H9 (cell line): ENCODE data around the gene DLG2. TPM values are rescaled to one million over a fixed set of nuclear protein-coding genes. Genes with fewer than 3 reads are reported as not detected.

Experiments
- DNase-seq: peaks from one replicate; pipeline ENCODE4 v3.0.0-alpha.2; 2017
- H2AFZ ChIP-seq: one replicate; pipeline ENCODE4 v1.6.1; 2013; ENCODE audit warnings: mild to moderate bottlenecking, low read length, control low read depth, moderate library complexity
- H2AK5ac ChIP-seq: 2 replicates; pipeline ENCODE4 v1.6.1; 2013; ENCODE audit warnings: low read length, control low read depth, mixed read lengths; ENCODE audit not compliant: insufficient read length
- H2BK120ac ChIP-seq: one replicate; pipeline ENCODE4 v1.6.1; 2013; ENCODE audit warnings: low read depth, mild to moderate bottlenecking, low read length, control low read depth, inconsistent platforms; ENCODE audit not compliant: poor library complexity, severe bottlenecking
- H2BK12ac ChIP-seq: 2 replicates; pipeline ENCODE4 v1.6.1; 2013; ENCODE audit warnings: low read length, control low read depth, mixed read lengths, low read depth; ENCODE audit not compliant: insufficient read length
- H2BK15ac ChIP-seq: 2 replicates; pipeline ENCODE4 v1.6.1; 2013; ENCODE audit warnings: low read depth, low read length, control low read depth
- H2BK20ac ChIP-seq: one replicate; pipeline ENCODE4 v1.6.1; 2013; ENCODE audit warnings: low read depth, mild to moderate bottlenecking, low read length, control low read depth, inconsistent platforms; ENCODE audit not compliant: poor library complexity, severe bottlenecking
- H2BK5ac ChIP-seq: 2 replicates; pipeline ENCODE4 v1.6.1; 2013; ENCODE audit warnings: low read length, control low read depth, mixed read lengths; ENCODE audit not compliant: insufficient read length
- H3K14ac ChIP-seq: 2 replicates; pipeline ENCODE4 v1.6.1; 2013; ENCODE audit warnings: low read length, control low read depth; ENCODE audit not compliant: insufficient read depth
- H3K18ac ChIP-seq: 2 replicates; pipeline ENCODE4 v1.6.1; 2013; ENCODE audit warnings: low read depth, mild to moderate bottlenecking, mixed read lengths, low read length, control low read depth; ENCODE audit not compliant: insufficient read length
- H3K23ac ChIP-seq: 2 replicates; pipeline ENCODE4 v1.6.1; 2013; ENCODE audit warnings: low read length, control low read depth, mixed read lengths, low read depth; ENCODE audit not compliant: insufficient read length
- H3K23me2 ChIP-seq: 2 replicates; pipeline ENCODE4 v1.6.1; 2013; ENCODE audit warnings: low read depth, mild to moderate bottlenecking, mixed read lengths, low read length, control low read depth; ENCODE audit not compliant: insufficient read length, poor library complexity, severe bottlenecking
- H3K27ac ChIP-seq: 2 replicates; pipeline ENCODE4 v1.5.1; 2013; ENCODE audit warnings: low read length, control low read depth, mixed read lengths, low read depth; ENCODE audit not compliant: insufficient read length
- H3K27me3 ChIP-seq: 2 replicates; pipeline ENCODE4 v1.6.1; 2013; ENCODE audit warnings: low read length, control low read depth, inconsistent platforms; ENCODE audit not compliant: insufficient read depth
- H3K4ac ChIP-seq: 2 replicates; pipeline ENCODE4 v1.6.1; 2013; ENCODE audit warnings: low read depth, mild to moderate bottlenecking, control low read depth, inconsistent platforms, low read length, moderate library complexity
- H3K4me1 ChIP-seq: 2 replicates; pipeline ENCODE4 v1.6.1; 2013; ENCODE audit warnings: low read length, control low read depth, inconsistent platforms; ENCODE audit not compliant: insufficient read depth
- H3K4me2 ChIP-seq: 2 replicates; pipeline ENCODE4 v1.6.1; 2013; ENCODE audit warnings: low read length, control low read depth, mixed read lengths; ENCODE audit not compliant: insufficient read length, insufficient read depth
- H3K56ac ChIP-seq: 2 replicates; pipeline ENCODE4 v1.6.1; 2013; ENCODE audit warnings: low read depth, mild to moderate bottlenecking, mixed read lengths, low read length, control low read depth; ENCODE audit not compliant: insufficient read length
- H3K79me1 ChIP-seq: 2 replicates; pipeline ENCODE4 v1.6.1; 2013; ENCODE audit warnings: low read depth, mild to moderate bottlenecking, moderate library complexity, low read length, control low read depth, inconsistent platforms; ENCODE audit not compliant: insufficient read depth, poor library complexity, severe bottlenecking
- H3K79me2 ChIP-seq: 2 replicates; pipeline ENCODE4 v1.6.1; 2013; ENCODE audit warnings: low read length, control low read depth, inconsistent platforms; ENCODE audit not compliant: insufficient read depth
- H3K9ac ChIP-seq: 2 replicates; pipeline ENCODE4 v1.6.1; 2013; ENCODE audit warnings: low read length, control low read depth, mixed read lengths; ENCODE audit not compliant: insufficient read length; ENCODE audit errors: extremely low read depth
- H3K9me3 ChIP-seq: one replicate; pipeline ENCODE4 v1.6.1; 2013; ENCODE audit warnings: low read depth, low read length, inconsistent platforms; ENCODE audit not compliant: control insufficient read depth
- H3T11ph ChIP-seq: one replicate; pipeline ENCODE4 v1.6.1; 2013; ENCODE audit warnings: mild to moderate bottlenecking, low read length, control low read depth, inconsistent platforms
- H4K20me1 ChIP-seq: one replicate; pipeline ENCODE4 v1.6.1; 2013; ENCODE audit not compliant: control insufficient read depth, insufficient read length, insufficient read depth
- H4K5ac ChIP-seq: 2 replicates; pipeline ENCODE4 v1.6.1; 2013; ENCODE audit warnings: low read depth, mild to moderate bottlenecking, mixed read lengths, low read length, control low read depth; ENCODE audit not compliant: insufficient read length
- H4K8ac ChIP-seq: replicated peaks from 2 replicates; pipeline ENCODE4 v1.6.1; 2013; ENCODE audit warnings: low read length, control low read depth, mixed read lengths, low read depth; ENCODE audit not compliant: insufficient read length
- H4K91ac ChIP-seq: 2 replicates; pipeline ENCODE4 v1.6.1; 2013; ENCODE audit warnings: low read depth, mild to moderate bottlenecking, moderate library complexity, mixed read lengths, low read length, control low read depth; ENCODE audit not compliant: insufficient read length
- H3K27ac Mint-ChIP-seq, 3 experiments: 2 replicates in 2 of 3; 3 replicates in 1 of 3; pipeline ENCODE4 v1.8.0; 2020 to 2021; ENCODE audit warnings: mixed read lengths in 3 of 3, mild to moderate bottlenecking in 1 of 3, moderate library complexity in 1 of 3
- H3K27me3 Mint-ChIP-seq: 2 replicates; pipeline ENCODE4 v1.8.0; 2021; ENCODE audit warnings: low read depth, mild to moderate bottlenecking, moderate library complexity, mixed read lengths
- H3K36me3 Mint-ChIP-seq, 3 experiments: 2 replicates in 2 of 3; 3 replicates in 1 of 3; pipeline ENCODE4 v1.8.0; 2020 to 2021; ENCODE audit warnings: low read depth in 3 of 3, mixed read lengths in 3 of 3; ENCODE audit not compliant: insufficient read depth in 1 of 3
- H3K4me1 Mint-ChIP-seq, 2 experiments: 2 replicates each; pipeline ENCODE4 v1.8.0; 2020; ENCODE audit warnings: mixed read lengths in 2 of 2
- H3K4me3 Mint-ChIP-seq, 2 experiments: 2 replicates in 1 of 2; 3 replicates in 1 of 2; pipeline ENCODE4 v1.8.0; 2020 to 2021; ENCODE audit warnings: mild to moderate bottlenecking in 2 of 2, mixed read lengths in 2 of 2, moderate library complexity in 1 of 2
- H3K9me3 Mint-ChIP-seq, 2 experiments: 2 replicates in 1 of 2; 3 replicates in 1 of 2; pipeline ENCODE4 v1.8.0; 2020; ENCODE audit warnings: mild to moderate bottlenecking in 2 of 2, mixed read lengths in 2 of 2, moderate library complexity in 1 of 2
- WGBS: extraction: QIAGEN DNeasy Blood & Tissue Kit; methylation state at CpG from one replicate; pipeline ENCODE4 v1.1.7; 2013; ENCODE audit warnings: missing lambda C conversion rate, low lambda C conversion rate, mixed read lengths; ENCODE audit not compliant: insufficient read length; ENCODE audit errors: extremely low coverage; 5-methylcytosine and 5-hydroxymethylcytosine counted together
- total RNA-seq: library from RNA; stranded (reverse); gene quantifications from 2 replicates; pipeline ENCODE4 v1.2.1, GENCODE V29; 2021
- TF ChIP-seq, protein P1 (sequence below): fragments of 200-600 bp; sonication (generic); conservative IDR thresholded peaks from 3 replicates; pipeline ENCODE4 v1.8.0; 2021; ENCODE audit warnings: antibody characterized with exemption, mild to moderate bottlenecking

The DLG2 gene
- total RNA-seq, 1 experiment from 2014 or later = 8.0 TPM

DNA sequence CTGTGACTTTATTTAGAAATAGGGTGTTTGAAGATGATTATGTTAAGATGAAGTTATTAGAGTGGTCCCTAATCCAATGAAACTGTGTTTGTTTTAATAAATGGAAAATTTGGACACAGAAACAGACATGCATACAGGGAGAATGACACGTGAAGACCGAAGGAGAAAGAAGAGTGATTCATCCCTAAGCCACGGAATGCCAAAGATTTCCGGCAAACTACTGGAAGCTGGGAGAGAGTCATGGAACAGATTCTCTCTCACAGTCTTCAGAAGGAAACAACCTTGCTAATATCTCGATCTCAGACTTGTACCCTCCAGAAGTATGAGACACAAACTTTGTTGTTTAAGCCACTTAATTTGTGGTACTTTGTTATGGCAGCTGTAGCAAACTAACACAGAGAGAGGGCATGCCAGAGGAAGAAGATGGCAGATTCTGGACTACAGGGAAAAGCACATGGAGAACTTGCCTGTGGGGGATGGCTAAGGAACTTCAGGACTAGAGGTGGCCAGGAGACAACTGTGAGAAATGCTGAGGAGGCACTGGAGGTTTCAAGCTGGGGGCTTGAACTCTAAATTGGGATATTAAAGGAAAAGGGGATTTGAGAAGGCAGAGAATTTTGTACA, 1607.5 kb downstream of the DLG2 start:
- Histone ChIP-seq H3K9me3 (no peaks in the 10 kb centered on the region), H4K20me1 (no peaks in the 10 kb centered on the region), H4K5ac (no peak overlapping the region), H3K27ac (no peak overlapping the region), H3K4me2 (no peak overlapping the region), H3K4ac (no peak overlapping the region), H4K8ac (no peak overlapping the region), H3K79me2 (no peaks in the 10 kb centered on the region), H2AK5ac (no peak overlapping the region), H2AFZ (no peak overlapping the region), H2BK5ac (no peak overlapping the region), H2BK15ac (no peak overlapping the region), H3K4me1 (no peaks in the 10 kb centered on the region), H2BK12ac (no peak overlapping the region), H3K56ac (no peak overlapping the region), H3K79me1 (no peaks in the 10 kb centered on the region), H3K9ac (no peak overlapping the region), H2BK120ac (no peak overlapping the region), H2BK20ac (no peak overlapping the region), H3K23me2 (no peaks in the 10 kb centered on the region), H4K91ac (no peak overlapping the region), H3K18ac (no peak overlapping the region), H3K23ac (no peak overlapping the region), H3K14ac (no peak overlapping the region), H3T11ph (no peak overlapping the region), H3K27me3 (no peaks in the 10 kb centered on the region)
- no peak for DNase-seq
- no peak overlapping the region for H3K4me3 Mint-ChIP-seq
- H3K36me3 Mint-ChIP-seq = peaks cover 0 to 3% (median 2%) of the 10 kb centered on the region in 3 experiments; a peak in 2 of 7 replicates
- TF ChIP-seq, protein P1, sequence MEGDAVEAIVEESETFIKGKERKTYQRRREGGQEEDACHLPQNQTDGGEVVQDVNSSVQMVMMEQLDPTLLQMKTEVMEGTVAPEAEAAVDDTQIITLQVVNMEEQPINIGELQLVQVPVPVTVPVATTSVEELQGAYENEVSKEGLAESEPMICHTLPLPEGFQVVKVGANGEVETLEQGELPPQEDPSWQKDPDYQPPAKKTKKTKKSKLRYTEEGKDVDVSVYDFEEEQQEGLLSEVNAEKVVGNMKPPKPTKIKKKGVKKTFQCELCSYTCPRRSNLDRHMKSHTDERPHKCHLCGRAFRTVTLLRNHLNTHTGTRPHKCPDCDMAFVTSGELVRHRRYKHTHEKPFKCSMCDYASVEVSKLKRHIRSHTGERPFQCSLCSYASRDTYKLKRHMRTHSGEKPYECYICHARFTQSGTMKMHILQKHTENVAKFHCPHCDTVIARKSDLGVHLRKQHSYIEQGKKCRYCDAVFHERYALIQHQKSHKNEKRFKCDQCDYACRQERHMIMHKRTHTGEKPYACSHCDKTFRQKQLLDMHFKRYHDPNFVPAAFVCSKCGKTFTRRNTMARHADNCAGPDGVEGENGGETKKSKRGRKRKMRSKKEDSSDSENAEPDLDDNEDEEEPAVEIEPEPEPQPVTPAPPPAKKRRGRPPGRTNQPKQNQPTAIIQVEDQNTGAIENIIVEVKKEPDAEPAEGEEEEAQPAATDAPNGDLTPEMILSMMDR = no peak
- peak overlapping the region in 1 of 3 experiments; percentile 74; a peak in 3 of 7 replicates for H3K27ac Mint-ChIP-seq
- WGBS = no CpG with 5 or more reads among the region's 5 CpGs
- H3K27me3 Mint-ChIP-seq = no peaks in the 10 kb centered on the region
- peaks cover 19 to 22% of the 10 kb centered on the region in 2 experiments for H3K4me1 Mint-ChIP-seq
- peaks cover 0 to 3% of the 10 kb centered on the region in 2 experiments; a peak in 3 of 5 replicates for H3K9me3 Mint-ChIP-seq
